Parathyroid adenoma (tissue), 2 donors: Measurements from ENCODE around the gene KIF19.

ENCODE experiments used
- H2AFZ ChIP-seq: fragments of 300-600 bp; sonication (generic); one replicate; pipeline ENCODE4 v1.7.0; 2017; ENCODE audit warnings: antibody characterized with exemption, mild to moderate bottlenecking
- H3K27ac ChIP-seq: fragments of 300-600 bp; sonication (generic); one replicate; pipeline ENCODE4 v1.7.0; 2017
- H3K27me3 ChIP-seq: fragments of 300-600 bp; sonication (generic); one replicate; pipeline ENCODE4 v1.7.0; 2017; ENCODE audit warnings: low read length; ENCODE audit not compliant: control insufficient read depth, insufficient read depth
- H3K36me3 ChIP-seq: fragments of 300-600 bp; sonication (generic); one replicate; pipeline ENCODE4 v1.7.0; 2017; ENCODE audit warnings: low read length; ENCODE audit not compliant: control insufficient read depth, insufficient read depth
- H3K4me1 ChIP-seq: fragments of 300-600 bp; sonication (generic); one replicate; pipeline ENCODE4 v1.7.0; 2017; ENCODE audit warnings: control low read depth
- H3K4me2 ChIP-seq: fragments of 300-600 bp; sonication (generic); one replicate; pipeline ENCODE4 v1.7.0; 2017; ENCODE audit warnings: low read length
- H3K4me3 ChIP-seq: fragments of 300-600 bp; sonication (generic); one replicate; pipeline ENCODE4 v1.7.0; 2017; ENCODE audit warnings: low read depth, low read length
- H3K79me2 ChIP-seq: fragments of 300-600 bp; sonication (generic); one replicate; pipeline ENCODE4 v1.7.0; 2017; ENCODE audit warnings: control low read depth
- H3K9ac ChIP-seq: fragments of 300-600 bp; sonication (generic); one replicate; pipeline ENCODE4 v1.7.0; 2017; ENCODE audit warnings: mild to moderate bottlenecking
- H3K9me3 ChIP-seq: fragments of 300-600 bp; sonication (generic); one replicate; pipeline ENCODE4 v1.7.0; 2017; ENCODE audit warnings: low read length; ENCODE audit not compliant: control insufficient read depth
- CTCF ChIP-seq: fragments of 300-600 bp; sonication (generic); IDR thresholded peaks from one replicate; pipeline ENCODE4 v1.7.0; 2017; ENCODE audit warnings: antibody characterized with exemption, mild to moderate bottlenecking
- donor health status: primary hyperparathyroidism.

KIF19 gene

GRCh38 chr17:74385201-74385600 is 59.2 kb downstream of the KIF19 start:
- Histone ChIP-seq H3K27me3 (no peaks in the 10 kb centered on the region), H3K27ac (no peak overlapping the region), H3K9me3 (no peaks in the 10 kb centered on the region), H3K9ac (no peak overlapping the region), H2AFZ (no peak overlapping the region), H3K36me3 (no peaks in the 10 kb centered on the region), H3K4me1 (peaks cover 2% of the 10 kb centered on the region), H3K4me2 (no peak overlapping the region), H3K4me3 (no peak overlapping the region), H3K79me2 (no peaks in the 10 kb centered on the region)
- no peak for TF ChIP-seq CTCF

GRCh38 chr17:74386386-74386785 is 60.4 kb downstream of the KIF19 start:
- no peak for TF ChIP-seq CTCF
- Histone ChIP-seq H3K27me3 (no peaks in the 10 kb centered on the region), H3K4me3 (no peak overlapping the region), H3K9me3 (no peaks in the 10 kb centered on the region), H3K79me2 (no peaks in the 10 kb centered on the region), H2AFZ (no peak overlapping the region), H3K27ac (no peak overlapping the region), H3K4me2 (no peak overlapping the region), H3K36me3 (no peaks in the 10 kb centered on the region), H3K9ac (no peak overlapping the region), H3K4me1 (no peaks in the 10 kb centered on the region)

GRCh38 chr17:74387365-74388218 is 61.6 kb downstream of the KIF19 start:
- H3K27me3 ChIP-seq: no peaks in the 10 kb centered on the region
- H2AFZ ChIP-seq: no peak overlapping the region
- H3K36me3 ChIP-seq: no peaks in the 10 kb centered on the region
- H3K79me2 ChIP-seq: no peaks in the 10 kb centered on the region
- TF ChIP-seq CTCF: no peak
- no peaks in the 10 kb centered on the region for H3K9me3 ChIP-seq
- no peak overlapping the region for H3K27ac ChIP-seq
- H3K9ac ChIP-seq: no peak overlapping the region
- H3K4me1 ChIP-seq: no peaks in the 10 kb centered on the region
- no peak overlapping the region for H3K4me3 ChIP-seq
- no peak overlapping the region for H3K4me2 ChIP-seq

- Histone ChIP-seq H3K27me3 (no peaks in the 10 kb centered on the region), H3K27ac (no peak overlapping the region), H3K9me3 (no peaks in the 10 kb centered on the region), H3K4me2 (no peak overlapping the region), H3K36me3 (no peaks in the 10 kb centered on the region), H3K4me3 (no peak overlapping the region), H3K4me1 (no peaks in the 10 kb centered on the region), H2AFZ (no peak overlapping the region), H3K79me2 (no peaks in the 10 kb centered on the region), H3K9ac (no peak overlapping the region)
- TF ChIP-seq CTCF: no peak
These were observed 63.2 kb downstream of the KIF19 start for GRCh38 chr17:74389084-74389753.
